WTC11 (cell line): ENCODE measurements around the gene HOXB6.

Source experiments
- CREB1 ChIP-seq: sonication (generic); formaldehyde crosslinking; IDR thresholded peaks from 2 replicates; pipeline ENCODE4 v1.8.0; 2023; ENCODE audit warnings: mild to moderate bottlenecking, missing genetic modification reagents
- CTCF ChIP-seq: fragments of 200-600 bp; IDR thresholded peaks from 2 replicates; pipeline ENCODE4 v1.8.0; 2022; ENCODE audit warnings: antibody characterized with exemption
- ERG ChIP-seq: fragments of 250-450 bp; sonication (Bioruptor Pico); IDR thresholded peaks from 2 replicates; pipeline ENCODE4 v1.8.0; 2021; ENCODE audit warnings: mild to moderate bottlenecking
- NFE2L1 ChIP-seq: sonication (generic); formaldehyde crosslinking; IDR thresholded peaks from 2 replicates; pipeline ENCODE4 v1.8.1; 2023; ENCODE audit warnings: missing genetic modification reagents
- ZNF263 ChIP-seq: sonication (generic); formaldehyde crosslinking; IDR thresholded peaks from 2 replicates; pipeline ENCODE4 v1.8.1; 2022; ENCODE audit warnings: low read depth, mild to moderate bottlenecking, moderate library complexity, missing genetic modification reagents

GRCh38 chr17:48590607-48591161, 14.1 kb downstream of the HOXB6 start:
- TF ChIP-seq ERG: no peak
- TF ChIP-seq CREB1 (CRISPR knock-in tag): no peak
- TF ChIP-seq CTCF: no peak
- TF ChIP-seq ZNF263 (CRISPR knock-in tag): no peak
- TF ChIP-seq NFE2L1 (CRISPR knock-in tag): no peak
